Keratinocyte (primary cell): Measurements from ENCODE around the gene AEBP1.

ENCODE experiments used
- EZH2 ChIP-seq: IDR thresholded peaks from one replicate; pipeline ENCODE4 v1.6.1; 2012; ENCODE audit warnings: inconsistent platforms, mild to moderate bottlenecking, low read length, moderate library complexity
- TF ChIP-seq, protein P1 (sequence below), 3 experiments: IDR thresholded peaks in 1 of 3; conservative IDR thresholded peaks in 1 of 3; optimal IDR thresholded peaks in 1 of 3; 2 replicates in 2 of 3; 3 replicates in 1 of 3; pipeline versions ENCODE3 to v1.5.1; 2011; ENCODE audit warnings: low read length in 3 of 3, mild to moderate bottlenecking in 3 of 3, moderate library complexity in 2 of 3, control low read depth in 1 of 3, inconsistent platforms in 1 of 3; ENCODE audit not compliant: insufficient read depth in 2 of 3; ENCODE audit errors: extremely low read depth in 1 of 3

DNA sequence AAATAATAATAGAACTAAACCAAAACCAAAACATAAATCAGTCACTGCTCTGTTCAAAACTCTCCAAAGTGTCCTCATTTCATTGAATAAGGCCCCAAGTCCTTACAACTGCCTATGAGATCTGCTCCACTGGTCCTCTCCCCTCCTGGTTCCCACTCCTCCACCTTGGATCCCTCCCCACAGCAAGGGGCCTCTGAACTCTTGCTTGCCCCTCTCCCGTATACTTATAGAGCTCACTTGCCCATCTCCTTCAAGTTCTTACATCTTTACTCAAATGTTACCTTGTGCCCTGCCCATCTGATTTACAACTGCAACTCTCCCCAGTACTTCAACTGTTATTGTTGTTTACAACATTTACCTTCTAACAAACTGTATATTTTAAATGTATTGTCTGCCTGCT lies 18.4 kb downstream of the AEBP1 start:
- TF ChIP-seq, protein P1, sequence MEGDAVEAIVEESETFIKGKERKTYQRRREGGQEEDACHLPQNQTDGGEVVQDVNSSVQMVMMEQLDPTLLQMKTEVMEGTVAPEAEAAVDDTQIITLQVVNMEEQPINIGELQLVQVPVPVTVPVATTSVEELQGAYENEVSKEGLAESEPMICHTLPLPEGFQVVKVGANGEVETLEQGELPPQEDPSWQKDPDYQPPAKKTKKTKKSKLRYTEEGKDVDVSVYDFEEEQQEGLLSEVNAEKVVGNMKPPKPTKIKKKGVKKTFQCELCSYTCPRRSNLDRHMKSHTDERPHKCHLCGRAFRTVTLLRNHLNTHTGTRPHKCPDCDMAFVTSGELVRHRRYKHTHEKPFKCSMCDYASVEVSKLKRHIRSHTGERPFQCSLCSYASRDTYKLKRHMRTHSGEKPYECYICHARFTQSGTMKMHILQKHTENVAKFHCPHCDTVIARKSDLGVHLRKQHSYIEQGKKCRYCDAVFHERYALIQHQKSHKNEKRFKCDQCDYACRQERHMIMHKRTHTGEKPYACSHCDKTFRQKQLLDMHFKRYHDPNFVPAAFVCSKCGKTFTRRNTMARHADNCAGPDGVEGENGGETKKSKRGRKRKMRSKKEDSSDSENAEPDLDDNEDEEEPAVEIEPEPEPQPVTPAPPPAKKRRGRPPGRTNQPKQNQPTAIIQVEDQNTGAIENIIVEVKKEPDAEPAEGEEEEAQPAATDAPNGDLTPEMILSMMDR (optimal IDR thresholded peaks at IDR 0.05 in 1 of 3, IDR thresholded peaks at IDR 0.05 in 1 of 3, conservative IDR thresholded peaks at IDR 0.05 in 1 of 3; ENCODE audit: extremely low read depth in 1 of 3, insufficient read depth in 2 of 3, low read length in 3 of 3): no peak
- no peak for TF ChIP-seq EZH2
